NCI-H748 treated with DMSO at 0.1 percent for 48 hours (cell line): ENCODE measurements around the gene MSLN.
"Not testable (repeated sequence)": the region's sequence is repeated elsewhere in the genome, so short reads cannot be mapped to it uniquely, and the experiment has no call there.

ENCODE experiments used
- DNase-seq: peaks from one replicate; lab custom pipeline; 2025; lab: John Stamatoyannopoulos, UW

The MSLN gene

GRCh38 chr16:760545-761343 lies at the start of gene MSLN:
MSLN (plus strand) TSS chr16:760734; CDS start chr16:762681, 1,947 bp downstream.
- DNase-seq = no peak

- no peak for DNase-seq
Observed at GRCh38 chr16:711084-711483, 49.5 kb upstream of the MSLN start.

GRCh38 chr16:711548-712320 lies 48.8 kb upstream of the MSLN start:
- DNase-seq = peak; percentile 30

- DNase-seq = not testable (repeated sequence)
Observed at GRCh38 chr16:712740-713250, 47.7 kb upstream of the MSLN start.

- no peak for DNase-seq
Observed at GRCh38 chr16:714079-714478, 46.5 kb upstream of the MSLN start.

- peak; percentile 32 for DNase-seq
Observed at GRCh38 chr16:714558-715476, 45.7 kb upstream of the MSLN start, which contains the start of gene METRN. METRN (plus strand) TSS chr16:715118; CDS start chr16:715290, 172 bp downstream.

- DNase-seq = no peak
Observed at GRCh38 chr16:715477-716199, 44.9 kb upstream of the MSLN start.

- DNase-seq = no peak
Observed at GRCh38 chr16:716200-716568, 44.4 kb upstream of the MSLN start.

- DNase-seq = no peak
Observed at GRCh38 chr16:716768-717325, 43.7 kb upstream of the MSLN start.

GRCh38 chr16:717450-718245 lies 42.9 kb upstream of the MSLN start:
- no peak for DNase-seq

- DNase-seq = no peak
Observed at GRCh38 chr16:718389-718788, 42.1 kb upstream of the MSLN start.

GRCh38 chr16:718922-719321 lies 41.6 kb upstream of the MSLN start:
- DNase-seq = no peak

GRCh38 chr16:719815-720446 lies 40.6 kb upstream of the MSLN start:
- no peak for DNase-seq

GRCh38 chr16:720447-720989 lies 40.0 kb upstream of the MSLN start:
- DNase-seq = peak; percentile 22

GRCh38 chr16:720990-721764 lies 39.4 kb upstream of the MSLN start, which contains the start of gene ANTKMT:
ANTKMT (plus strand) TSS chr16:721146; CDS start chr16:721275, 129 bp downstream.
- peak; percentile 63 for DNase-seq

- no peak for DNase-seq
Observed at GRCh38 chr16:721765-722540, 38.6 kb upstream of the MSLN start.

GRCh38 chr16:722835-723633 lies 37.5 kb upstream of the MSLN start:
- no peak for DNase-seq
